HEK293 (cell line): ENCODE measurements around the gene NCLN.
"Not testable (repeated sequence)": the region's sequence is repeated elsewhere in the genome, so short reads cannot be mapped to it uniquely, and the experiment has no call there.

Experiments used
- CTCF ChIA-PET: fragments of 350-600 bp; formaldehyde crosslinking; extraction: SDS; loops from one replicate; lab custom pipeline; 2021; ENCODE audit warnings: antibody characterized with exemption; lab: Yijun Ruan, JAX
- POLR2A ChIA-PET: fragments of 300-600 bp; formaldehyde crosslinking; extraction: SDS; loops from one replicate; lab custom pipeline; 2020; ENCODE audit warnings: antibody characterized with exemption, inconsistent platforms; lab: Yijun Ruan, JAX
- H3K27ac ChIP-seq: fragments of 200-500 bp; sonication (Bioruptor generic); 2 replicates; pipeline ENCODE4 v1.5.1; 2014; ENCODE audit warnings: low read depth, low read length, control low read depth, inconsistent platforms; ENCODE audit errors: extremely low read depth
- H3K36me3 ChIP-seq, 2 experiments: fragments of 200-500 bp in 1 of 2; sonication (Bioruptor generic) in 1 of 2; 1 replicate in 1 of 2; 2 replicates in 1 of 2; pipeline ENCODE4 v1.5.1; 2014 to 2017; ENCODE audit warnings: inconsistent platforms in 2 of 2, low read length in 2 of 2; ENCODE audit not compliant: control insufficient read depth in 2 of 2, insufficient read depth in 1 of 2
- H3K4me1 ChIP-seq: fragments of 200-500 bp; sonication (Bioruptor generic); 2 replicates; pipeline ENCODE4 v1.5.1; 2014; ENCODE audit warnings: mild to moderate bottlenecking, low read length, inconsistent platforms; ENCODE audit not compliant: control insufficient read depth, insufficient read depth
- H3K4me3 ChIP-seq: 2 replicates; pipeline ENCODE4 v1.5.1; 2011; ENCODE audit warnings: low read depth, mild to moderate bottlenecking, control low read depth, low read length, moderate library complexity
- H3K9me3 ChIP-seq: fragments of 200-500 bp; sonication (Bioruptor generic); 2 replicates; pipeline ENCODE4 v1.5.1; 2014; ENCODE audit warnings: low read depth, low read length, inconsistent platforms; ENCODE audit not compliant: control insufficient read depth, insufficient read depth
- KLF1 ChIP-seq: fragments of 450-650 bp; formaldehyde crosslinking; IDR thresholded peaks from 2 replicates; pipeline ENCODE4 v1.5.1; 2016; ENCODE audit warnings: missing biosample characterization, missing genetic modification characterization
- YY1 ChIP-seq: fragments of 450-650 bp; formaldehyde crosslinking; IDR thresholded peaks from 2 replicates; pipeline ENCODE4 v1.5.1; 2018; ENCODE audit warnings: missing biosample characterization, missing genetic modification characterization
- ZBTB17 ChIP-seq: fragments of 450-650 bp; formaldehyde crosslinking; IDR thresholded peaks from 2 replicates; pipeline ENCODE4 v1.5.1; 2016; ENCODE audit warnings: missing biosample characterization, missing genetic modification characterization
- ZBTB26 ChIP-seq: fragments of 450-650 bp; formaldehyde crosslinking; optimal IDR thresholded peaks from 2 replicates; pipeline ENCODE3; 2016; ENCODE audit warnings: missing biosample characterization, mild to moderate bottlenecking, missing genetic modification characterization
- ZNF121 ChIP-seq: fragments of 450-650 bp; formaldehyde crosslinking; IDR thresholded peaks from 2 replicates; pipeline ENCODE4 v1.5.1; 2016; ENCODE audit warnings: missing biosample characterization, missing genetic modification characterization
- ZNF146 ChIP-seq: fragments of 450-650 bp; formaldehyde crosslinking; IDR thresholded peaks from 2 replicates; pipeline ENCODE4 v1.5.1; 2016; ENCODE audit warnings: missing biosample characterization, missing genetic modification characterization
- ZNF175 ChIP-seq: fragments of 450-650 bp; formaldehyde crosslinking; IDR thresholded peaks from 2 replicates; pipeline ENCODE4 v1.5.1; 2016; ENCODE audit warnings: missing biosample characterization, missing genetic modification characterization
- ZNF221 ChIP-seq: fragments of 450-650 bp; formaldehyde crosslinking; IDR thresholded peaks from 2 replicates; pipeline ENCODE4 v1.5.1; 2017; ENCODE audit warnings: missing biosample characterization, missing genetic modification characterization, borderline replicate concordance
- ZNF23 ChIP-seq: fragments of 450-650 bp; formaldehyde crosslinking; IDR thresholded peaks from 2 replicates; pipeline ENCODE4 v1.5.1; 2016; ENCODE audit warnings: missing biosample characterization, missing genetic modification characterization, borderline replicate concordance
- ZNF292 ChIP-seq: fragments of 450-650 bp; formaldehyde crosslinking; IDR thresholded peaks from 2 replicates; pipeline ENCODE4 v1.5.1; 2016; ENCODE audit warnings: low read depth, missing biosample characterization, missing genetic modification characterization, borderline replicate concordance
- ZNF362 ChIP-seq: fragments of 450-650 bp; formaldehyde crosslinking; IDR thresholded peaks from 2 replicates; pipeline ENCODE4 v1.5.1; 2016; ENCODE audit warnings: missing biosample characterization, missing genetic modification characterization
- ZNF423 ChIP-seq: fragments of 450-650 bp; formaldehyde crosslinking; IDR thresholded peaks from 2 replicates; pipeline ENCODE4 v1.5.1; 2016; ENCODE audit warnings: missing biosample characterization, missing genetic modification characterization
- ZNF623 ChIP-seq: fragments of 450-650 bp; formaldehyde crosslinking; IDR thresholded peaks from 2 replicates; pipeline ENCODE4 v1.5.1; 2016; ENCODE audit warnings: missing biosample characterization, missing genetic modification characterization
- ZNF664 ChIP-seq: fragments of 450-650 bp; formaldehyde crosslinking; IDR thresholded peaks from 2 replicates; pipeline ENCODE4 v1.5.1; 2016; ENCODE audit warnings: missing biosample characterization, missing genetic modification characterization

Gene NCLN

DNA sequence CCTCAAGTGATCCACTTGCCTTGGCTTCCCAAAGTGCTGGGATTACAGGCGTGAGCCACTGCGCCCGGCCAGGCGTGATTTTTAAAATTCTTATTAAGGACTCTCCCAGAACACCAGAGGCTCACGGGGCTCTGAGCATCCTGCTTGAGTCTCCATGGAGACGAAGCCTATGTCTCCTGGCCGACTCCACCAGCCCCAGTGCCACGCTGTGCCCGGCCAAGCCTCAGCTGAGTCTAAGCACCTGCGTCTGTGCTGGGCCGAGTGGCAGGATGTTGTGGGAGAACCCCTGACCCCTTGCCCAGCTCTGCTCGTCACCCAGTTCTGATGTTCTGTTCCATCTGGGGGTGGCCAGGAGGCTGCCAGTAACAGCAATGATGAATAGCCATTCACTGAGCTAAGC lies 34.8 kb downstream of the NCLN start (continued):
- TF ChIP-seq KLF1 (tag by site-specific recombination): no peak
- TF ChIP-seq ZNF423 (tag by site-specific recombination): no peak

GRCh38 chr19:3221576-3221975 lies 35.8 kb downstream of the NCLN start:
- POLR2A ChIA-PET, H3K27ac ChIP-seq, H3K9me3 ChIP-seq, H3K4me3 ChIP-seq, H3K4me1 ChIP-seq, H3K36me3 ChIP-seq: not testable (repeated sequence)
- TF ChIP-seq ZNF146 (tag by site-specific recombination) (peak; percentile 20; the same call in 1 of the 2 replicates), ZNF121 (tag by site-specific recombination) (peak; percentile 63; the same call in 1 of the 2 replicates)
- CTCF ChIA-PET: interaction anchor here (0.6 to 0.7 kb wide), 2 partner anchors 58 to 83 kb away, joined by 3 read pairs; no protein-coding TSS in a partner anchor

DNA sequence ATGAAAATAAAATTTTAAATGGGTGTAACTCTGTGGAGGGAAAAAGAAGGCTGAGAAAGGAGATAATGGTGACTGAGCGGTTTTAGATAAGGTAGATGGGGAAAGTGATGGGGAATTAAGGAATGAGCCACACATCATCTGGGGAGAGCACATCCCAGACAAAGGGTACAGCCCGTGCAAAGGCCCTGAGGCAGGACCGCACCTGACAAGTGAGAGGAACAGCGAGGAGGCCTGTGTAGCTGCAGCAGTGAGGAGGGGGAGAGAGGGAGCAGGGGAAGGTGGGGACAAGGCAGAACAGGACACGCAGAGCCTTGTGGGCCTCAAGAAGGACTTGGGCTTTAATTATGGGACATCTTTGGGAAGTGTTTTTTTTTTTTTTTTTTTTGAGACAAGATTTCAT lies 37.0 kb downstream of the NCLN start:
- Histone ChIP-seq H3K4me3 (no peak overlapping the region), H3K4me1 (no peaks in the 10 kb centered on the region), H3K36me3 (no peaks in the 10 kb centered on the region), H3K27ac (no peak overlapping the region)
- ChIA-PET POLR2A (interaction anchor here (1.3 kb wide), 1 partner anchor 36 kb away, joined by 4 read pairs; no protein-coding TSS in a partner anchor), CTCF (interaction anchor here (1.7 kb wide), 1 partner anchor 272 kb away, joined by 5 read pairs; no protein-coding TSS in a partner anchor)
- TF ChIP-seq ZNF623 (tag by site-specific recombination) (peak; percentile 99), ZNF175 (no peak)
- TF ChIP-seq, all 188 proteins: peak for 1
- no peaks in the 10 kb centered on the region for H3K9me3 ChIP-seq

DNA sequence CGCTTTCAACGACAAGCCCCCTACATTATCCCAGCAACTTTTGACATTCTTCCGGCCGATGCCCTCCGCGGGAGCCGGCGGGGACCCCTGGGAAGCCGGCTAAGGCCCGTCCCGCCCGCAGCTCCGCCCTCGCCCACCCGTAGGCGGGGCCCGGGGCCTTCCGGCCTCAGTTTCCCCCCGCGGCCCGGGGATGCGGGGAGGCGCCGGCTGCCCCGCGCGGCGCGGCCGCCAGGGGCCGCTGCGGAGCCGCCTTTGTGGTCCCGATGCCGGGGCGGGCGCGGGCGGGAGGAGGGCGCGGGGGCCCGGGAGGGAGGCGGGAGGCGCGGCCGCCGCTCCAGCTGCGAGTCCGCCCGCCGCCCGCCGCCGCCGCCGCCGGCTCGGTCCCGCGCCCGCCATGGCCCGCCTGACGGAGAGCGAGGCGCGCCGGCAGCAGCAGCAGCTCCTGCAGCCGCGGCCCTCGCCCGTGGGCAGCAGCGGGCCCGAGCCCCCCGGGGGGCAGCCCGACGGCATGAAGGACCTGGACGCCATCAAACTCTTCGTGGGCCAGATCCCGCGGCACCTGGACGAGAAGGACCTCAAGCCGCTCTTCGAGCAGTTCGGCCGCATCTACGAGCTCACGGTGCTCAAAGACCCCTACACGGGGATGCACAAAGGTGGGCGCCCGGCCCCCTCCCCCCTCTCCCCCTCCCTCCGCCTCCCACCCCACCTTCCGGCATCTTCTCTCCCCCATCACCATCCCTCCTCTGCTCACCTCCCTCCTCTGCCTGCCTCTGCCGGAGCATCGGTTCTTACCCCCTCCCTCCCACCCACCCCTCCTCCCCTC lies 38.8 kb downstream of the NCLN start, which contains the start of gene CELF5:
TSS of gene CELF5 (plus strand) at position 316 of the 823 bp plus-strand sequence. CDS start at position 395, 79 bp downstream.
- peak; percentile 33 for TF ChIP-seq ZBTB26 (tag by site-specific recombination)
- TF ChIP-seq YY1: peak; percentile 20; the same call in 1 of the 2 replicates
- TF ChIP-seq ZNF221 (tag by site-specific recombination): no peak
- no peaks in the 10 kb centered on the region for H3K9me3 ChIP-seq
- ChIA-PET CTCF (interaction anchor here (0.6 to 2.9 kb wide), 8 partner anchors 9 to 268 kb away, joined by 3 to 12 read pairs (median 5); no protein-coding TSS in a partner anchor), POLR2A (no interaction called here)
- H3K27ac ChIP-seq: no peak within 1 kb of the TSS
- no peaks in the 10 kb centered on the region for H3K4me1 ChIP-seq
- H3K4me3 ChIP-seq: peak within 1 kb of the TSS; percentile 33
- H3K36me3 ChIP-seq: no peaks in the 10 kb centered on the region

- no peak overlapping the region for H3K27ac ChIP-seq
- POLR2A ChIA-PET: no interaction called here
- H3K36me3 ChIP-seq: no peaks in the 10 kb centered on the region
- no peak for TF ChIP-seq ZNF23 (tag by site-specific recombination)
- no peak for TF ChIP-seq ZNF664 (tag by site-specific recombination)
- no peak for TF ChIP-seq ZNF292
- TF ChIP-seq ZNF362 (tag by site-specific recombination): no peak
- TF ChIP-seq ZBTB17 (tag by site-specific recombination): no peak
- no peaks in the 10 kb centered on the region for H3K9me3 ChIP-seq
- H3K4me1 ChIP-seq: no peaks in the 10 kb centered on the region
- no peak overlapping the region for H3K4me3 ChIP-seq
- CTCF ChIA-PET: interaction anchor here (0.8 to 2.9 kb wide), 5 partner anchors 8 to 269 kb away, joined by 3 to 12 read pairs (median 7); no protein-coding TSS in a partner anchor
Observed at GRCh38 chr19:3225169-3225485, 39.4 kb downstream of the NCLN start.
